Trophoblast cell (in vitro differentiated cells and primary cell): ENCODE data around the gene COPS6.

ENCODE experiments used
- DNase-seq, 2 donors: peaks; one replicate each; pipeline ENCODE4 v3.0.0-alpha.2; 2016
- H2AFZ ChIP-seq: 2 replicates; pipeline ENCODE4 v1.6.1; 2013; ENCODE audit warnings: low read length, moderate library complexity, mild to moderate bottlenecking; ENCODE audit not compliant: insufficient read depth, poor library complexity
- H2AK5ac ChIP-seq: 2 replicates; pipeline ENCODE4 v1.6.1; 2013; ENCODE audit warnings: mild to moderate bottlenecking, low read length
- H2BK120ac ChIP-seq: 2 replicates; pipeline ENCODE4 v1.6.1; 2013; ENCODE audit warnings: low read length, mild to moderate bottlenecking, moderate library complexity; ENCODE audit not compliant: insufficient read depth, poor library complexity
- H2BK12ac ChIP-seq: 2 replicates; pipeline ENCODE4 v1.6.1; 2013; ENCODE audit warnings: mild to moderate bottlenecking, low read length, moderate library complexity
- H2BK5ac ChIP-seq: 2 replicates; pipeline ENCODE4 v1.6.1; 2013; ENCODE audit warnings: low read length, low read depth, moderate library complexity, mild to moderate bottlenecking; ENCODE audit not compliant: poor library complexity
- H3K14ac ChIP-seq: 2 replicates; pipeline ENCODE4 v1.6.1; 2013; ENCODE audit warnings: mild to moderate bottlenecking, low read length
- H3K18ac ChIP-seq: 2 replicates; pipeline ENCODE4 v1.6.1; 2013; ENCODE audit warnings: mild to moderate bottlenecking, low read length
- H3K23ac ChIP-seq: 2 replicates; pipeline ENCODE4 v1.6.1; 2013; ENCODE audit warnings: low read length
- H3K27ac ChIP-seq: 2 replicates; pipeline ENCODE4 v1.5.1; 2013; ENCODE audit warnings: low read depth, mild to moderate bottlenecking, inconsistent platforms, low read length, moderate library complexity
- H3K27me3 ChIP-seq: 2 replicates; pipeline ENCODE4 v1.6.1; 2013; ENCODE audit warnings: inconsistent platforms, mild to moderate bottlenecking, low read length, moderate library complexity; ENCODE audit not compliant: insufficient read depth
- H3K36me3 ChIP-seq, 2 experiments: 1 replicate in 1 of 2; 2 replicates in 1 of 2; pipeline ENCODE4 v1.6.1; 2013; ENCODE audit warnings: low read length in 2 of 2, mild to moderate bottlenecking in 2 of 2, moderate library complexity in 1 of 2; ENCODE audit not compliant: insufficient read depth in 2 of 2, control insufficient read depth in 1 of 2
- H3K4ac ChIP-seq: 2 replicates; pipeline ENCODE4 v1.6.1; 2013; ENCODE audit warnings: low read depth, mild to moderate bottlenecking, low read length, moderate library complexity
- H3K4me1 ChIP-seq, 2 experiments: 1 replicate in 1 of 2; 2 replicates in 1 of 2; pipeline ENCODE4 v1.6.1; 2013; ENCODE audit warnings: low read length in 2 of 2, mild to moderate bottlenecking in 2 of 2, moderate library complexity in 1 of 2; ENCODE audit not compliant: insufficient read depth in 2 of 2, control insufficient read depth in 1 of 2
- H3K4me2 ChIP-seq: 2 replicates; pipeline ENCODE4 v1.6.1; 2013; ENCODE audit warnings: inconsistent platforms, mild to moderate bottlenecking, low read length, moderate library complexity
- H3K4me3 ChIP-seq: 2 replicates; pipeline ENCODE4 v1.5.1; 2013; ENCODE audit warnings: mild to moderate bottlenecking, low read depth, low read length, inconsistent platforms
- H3K79me1 ChIP-seq: one replicate; pipeline ENCODE4 v1.6.1; 2013; ENCODE audit warnings: low read length
- H3K79me2 ChIP-seq: 2 replicates; pipeline ENCODE4 v1.6.1; 2013; ENCODE audit warnings: low read length, mild to moderate bottlenecking; ENCODE audit not compliant: control insufficient read depth, insufficient read depth, poor library complexity
- H3K9ac ChIP-seq: 2 replicates; pipeline ENCODE4 v1.6.1; 2013; ENCODE audit warnings: mild to moderate bottlenecking, low read length
- H3K9me3 ChIP-seq: 2 replicates; pipeline ENCODE4 v1.6.1; 2013; ENCODE audit warnings: low read depth, mild to moderate bottlenecking, control low read depth, inconsistent platforms, low read length; ENCODE audit not compliant: insufficient read depth
- H4K12ac ChIP-seq: 2 replicates; pipeline ENCODE4 v1.6.1; 2013; ENCODE audit warnings: low read depth, mild to moderate bottlenecking, low read length, moderate library complexity
- H4K8ac ChIP-seq: 2 replicates; pipeline ENCODE4 v1.6.1; 2013; ENCODE audit warnings: low read depth, mild to moderate bottlenecking, low read length, moderate library complexity
- H4K91ac ChIP-seq: one replicate; pipeline ENCODE4 v1.6.1; 2013; ENCODE audit warnings: low read depth, mild to moderate bottlenecking, low read length, moderate library complexity
- WGBS: extraction: QIAGEN DNeasy Blood & Tissue Kit; methylation state at CpG from one replicate; pipeline ENCODE4 v1.1.7; 2013; ENCODE audit warnings: missing lambda C conversion rate; ENCODE audit not compliant: insufficient read length, insufficient coverage; ENCODE audit errors: extremely low coverage; 5-methylcytosine and 5-hydroxymethylcytosine counted together

The COPS6 gene

GRCh38 chr7:100126239-100126930 lies 37.6 kb downstream of the COPS6 start:
- no peaks in the 10 kb centered on the region for H3K27me3 ChIP-seq
- H2AK5ac ChIP-seq: peak overlapping the region; percentile 3
- peak overlapping the region; percentile 73 for H3K18ac ChIP-seq
- peak overlapping the region; percentile 92 for H4K91ac ChIP-seq
- no CpG with 5 or more reads among the region's 29 CpGs for WGBS
- peak overlapping the region; percentile 85 for H3K14ac ChIP-seq
- H3K4ac ChIP-seq: peak overlapping the region; percentile 57
- peak overlapping the region; percentile 87 for H2BK5ac ChIP-seq
- no peaks in the 10 kb centered on the region for H3K36me3 ChIP-seq
- H2AFZ ChIP-seq: peak overlapping the region; percentile 67
- peak overlapping the region; percentile 88 for H3K27ac ChIP-seq
- peak overlapping the region; percentile 12 for H2BK120ac ChIP-seq
- H3K79me2 ChIP-seq: peaks cover 13% of the 10 kb centered on the region
- H4K8ac ChIP-seq: peak overlapping the region; percentile 89
- peak in 1 of 2 donors; percentile 73 for DNase-seq
- peaks cover 3 to 17% of the 10 kb centered on the region in 2 experiments for H3K4me1 ChIP-seq
- H3K4me2 ChIP-seq: peak overlapping the region; percentile 75
- H2BK12ac ChIP-seq: peak overlapping the region; percentile 41
- peak overlapping the region; percentile 79 for H3K9ac ChIP-seq
- H3K23ac ChIP-seq: no peak overlapping the region
- H3K9me3 ChIP-seq: no peaks in the 10 kb centered on the region
- peaks cover 15% of the 10 kb centered on the region for H3K79me1 ChIP-seq
- peak overlapping the region; percentile 85 for H4K12ac ChIP-seq
- peak overlapping the region; percentile 81 for H3K4me3 ChIP-seq

- no CpG with 5 or more reads among the region's 85 CpGs for WGBS
- Histone ChIP-seq H3K14ac (peak within 1 kb of the TSS; percentile 85), H3K4me3 (peak within 1 kb of the TSS; percentile 81), H3K36me3 (no peaks in the 10 kb centered on the region), H3K79me2 (peaks cover 13% of the 10 kb centered on the region), H2BK120ac (peak within 1 kb of the TSS; percentile 45), H4K12ac (peak within 1 kb of the TSS; percentile 95), H4K91ac (peak within 1 kb of the TSS; percentile 92), H3K27ac (peak within 1 kb of the TSS; percentile 88), H3K9me3 (no peaks in the 10 kb centered on the region), H3K27me3 (no peaks in the 10 kb centered on the region), H3K79me1 (peaks cover 15% of the 10 kb centered on the region), H3K9ac (peak within 1 kb of the TSS; percentile 79), H2BK12ac (peak within 1 kb of the TSS; percentile 41), H3K4me2 (peak within 1 kb of the TSS; percentile 75), H3K18ac (peak within 1 kb of the TSS; percentile 73), H2BK5ac (peak within 1 kb of the TSS; percentile 87), H3K4ac (peak within 1 kb of the TSS; percentile 60), H3K4me1 (peaks cover 3 to 14% of the 10 kb centered on the region in 2 experiments), H2AFZ (peak within 1 kb of the TSS; percentile 67), H4K8ac (peak within 1 kb of the TSS; percentile 89), H3K23ac (no peak within 1 kb of the TSS), H2AK5ac (peak within 1 kb of the TSS; percentile 50)
- peak; percentile 79 to 92 for DNase-seq
These were observed 38.4 kb downstream of the COPS6 start, which contains the start of gene MBLAC1 for GRCh38 chr7:100126931-100127865. Gene MBLAC1, plus strand, starts transcription at chr7:100126967. Its CDS starts 429 bp downstream, at chr7:100127396.

- peak overlapping the region; percentile 81 for H3K4me3 ChIP-seq
- H4K8ac ChIP-seq: peak overlapping the region; percentile 81
- H2BK120ac ChIP-seq: peak overlapping the region; percentile 45
- no CpG with 5 or more reads among the region's 37 CpGs for WGBS
- H3K9ac ChIP-seq: peak overlapping the region; percentile 63
- H3K23ac ChIP-seq: no peak overlapping the region
- no peak overlapping the region for H2BK12ac ChIP-seq
- peak overlapping the region; percentile 64 for H2AK5ac ChIP-seq
- no peak overlapping the region for H2BK5ac ChIP-seq
- no peak for DNase-seq
- peak overlapping the region; percentile 95 for H4K12ac ChIP-seq
- H3K4me2 ChIP-seq: peak overlapping the region; percentile 75
- peak overlapping the region; percentile 77 for H3K14ac ChIP-seq
- peaks cover 13% of the 10 kb centered on the region for H3K79me2 ChIP-seq
- H3K4ac ChIP-seq: peak overlapping the region; percentile 60
- H3K18ac ChIP-seq: peak overlapping the region; percentile 63
- peaks cover 3 to 8% of the 10 kb centered on the region in 2 experiments for H3K4me1 ChIP-seq
- H3K36me3 ChIP-seq: no peaks in the 10 kb centered on the region
- peaks cover 15% of the 10 kb centered on the region for H3K79me1 ChIP-seq
- no peaks in the 10 kb centered on the region for H3K27me3 ChIP-seq
- no peak overlapping the region for H3K27ac ChIP-seq
- peak overlapping the region; percentile 91 for H4K91ac ChIP-seq
- no peaks in the 10 kb centered on the region for H3K9me3 ChIP-seq
- H2AFZ ChIP-seq: peak overlapping the region; percentile 56
These were observed 39.3 kb downstream of the COPS6 start for GRCh38 chr7:100127866-100128636.

GRCh38 chr7:100128637-100128963 lies 39.8 kb downstream of the COPS6 start:
- H4K12ac ChIP-seq: no peak overlapping the region
- no peak overlapping the region for H2BK12ac ChIP-seq
- no peaks in the 10 kb centered on the region for H3K27me3 ChIP-seq
- no peak overlapping the region for H2BK120ac ChIP-seq
- H3K79me2 ChIP-seq: peaks cover 13% of the 10 kb centered on the region
- no peak overlapping the region for H3K4me3 ChIP-seq
- H3K23ac ChIP-seq: no peak overlapping the region
- H3K18ac ChIP-seq: no peak overlapping the region
- H3K79me1 ChIP-seq: peaks cover 15% of the 10 kb centered on the region
- H3K4ac ChIP-seq: no peak overlapping the region
- WGBS: no CpG with 5 or more reads among the region's 1 CpG
- H4K8ac ChIP-seq: no peak overlapping the region
- no peak overlapping the region for H3K9ac ChIP-seq
- no peak overlapping the region for H3K14ac ChIP-seq
- no peaks in the 10 kb centered on the region for H3K36me3 ChIP-seq
- no peak for DNase-seq
- H2BK5ac ChIP-seq: no peak overlapping the region
- no peak overlapping the region for H2AK5ac ChIP-seq
- H2AFZ ChIP-seq: no peak overlapping the region
- no peak overlapping the region for H4K91ac ChIP-seq
- H3K4me2 ChIP-seq: no peak overlapping the region
- H3K4me1 ChIP-seq: peaks cover 3 to 8% of the 10 kb centered on the region in 2 experiments
- H3K27ac ChIP-seq: no peak overlapping the region
- H3K9me3 ChIP-seq: no peaks in the 10 kb centered on the region
